ENCODE results near the gene CDC14B.

The CDC14B gene

GRCh38 chr9:96512240-96512639, 107.4 kb downstream of the CDC14B start:
- ChIA-PET CTCF (no interaction called here), POLR2A (ENCODE audit: low non-redundant PET) (no interaction called here)
- H3K27ac ChIP-seq, result no peak overlapping the region
- DNase-seq (ENCODE audit: low spot score), result no peak
- TF ChIP-seq CTCF (conservative IDR thresholded peaks at IDR 0.05; ENCODE audit: low read depth), result no peak

GRCh38 chr9:96510258-96510657, 109.4 kb downstream of the CDC14B start:
- POLR2A ChIA-PET (ENCODE audit: low non-redundant PET), result no interaction called here
- no peak overlapping the region for H3K27ac ChIP-seq
- CTCF ChIA-PET, result no interaction called here
- no peak for TF ChIP-seq CTCF (conservative IDR thresholded peaks at IDR 0.05; ENCODE audit: low read depth)
- no peak for DNase-seq (ENCODE audit: low spot score)

GRCh38 chr9:96509848-96510247, 109.8 kb downstream of the CDC14B start:
- H3K27ac ChIP-seq, result no peak overlapping the region
- TF ChIP-seq CTCF (conservative IDR thresholded peaks at IDR 0.05; ENCODE audit: low read depth), result no peak
- POLR2A ChIA-PET (ENCODE audit: low non-redundant PET), result no interaction called here
- CTCF ChIA-PET, result no interaction called here
- DNase-seq (ENCODE audit: low spot score), result no peak

- no peak for DNase-seq (ENCODE audit: low spot score)
- H3K27ac ChIP-seq, result no peak overlapping the region
- ChIA-PET CTCF (interaction anchor here (0.8 kb wide), 1 partner anchor 56 kb away, joined by 3 read pairs; no protein-coding TSS in a partner anchor), POLR2A (ENCODE audit: low non-redundant PET) (no interaction called here)
- no peak for TF ChIP-seq CTCF (conservative IDR thresholded peaks at IDR 0.05; ENCODE audit: low read depth)
Measured at GRCh38 chr9:96509026-96509425, 110.6 kb downstream of the CDC14B start.

GRCh38 chr9:96508227-96508940, 111.3 kb downstream of the CDC14B start:
- no peak for TF ChIP-seq CTCF (conservative IDR thresholded peaks at IDR 0.05; ENCODE audit: low read depth)
- ChIA-PET CTCF (interaction anchor here (0.8 kb wide), 1 partner anchor 57 kb away, joined by 3 read pairs; no protein-coding TSS in a partner anchor), POLR2A (ENCODE audit: low non-redundant PET) (no interaction called here)
- no peak overlapping the region for H3K27ac ChIP-seq
- DNase-seq (ENCODE audit: low spot score), result no peak

GRCh38 chr9:96505316-96505991, 114.2 kb downstream of the CDC14B start:
- no peak overlapping the region for H3K27ac ChIP-seq
- DNase-seq (ENCODE audit: low spot score), result no peak
- no peak for TF ChIP-seq CTCF (conservative IDR thresholded peaks at IDR 0.05; ENCODE audit: low read depth)
- CTCF ChIA-PET, result interaction anchor here (0.6 to 0.7 kb wide), 2 partner anchors 7 to 61 kb away, joined by 3 read pairs; no protein-coding TSS in a partner anchor
- POLR2A ChIA-PET (ENCODE audit: low non-redundant PET), result no interaction called here

Data from RWPE1 (cell line).